Fibroblast of lung (primary cell): ENCODE measurements around the gene OLFML3. TPM values are rescaled to one million over a fixed set of nuclear protein-coding genes. Genes with fewer than 3 reads are reported as not detected.

Experiments
- DNase-seq, 2 donors: peaks; one replicate each; pipeline versions ENCODE4 v3.0.0 to v3.0.0-alpha.2; 2010; ENCODE audit warnings: low read depth in 2 of 2
- H2AFZ ChIP-seq: 2 replicates; pipeline ENCODE4 v1.5.1; 2012; ENCODE audit warnings: low read length, control low read depth, inconsistent platforms
- H3K27ac ChIP-seq: 2 replicates; pipeline ENCODE4 v1.5.1; 2011; ENCODE audit warnings: low read length, control low read depth; ENCODE audit not compliant: insufficient read depth
- H3K27me3 ChIP-seq: 2 replicates; pipeline ENCODE4 v1.5.1; 2011; ENCODE audit warnings: mild to moderate bottlenecking, low read length; ENCODE audit not compliant: control insufficient read depth, insufficient read depth
- H3K36me3 ChIP-seq: 2 replicates; pipeline ENCODE4 v1.5.1; 2011; ENCODE audit warnings: low read length; ENCODE audit not compliant: control insufficient read depth, insufficient read depth
- H3K4me1 ChIP-seq: 2 replicates; pipeline ENCODE4 v1.5.1; 2011; ENCODE audit warnings: low read length; ENCODE audit not compliant: control insufficient read depth, insufficient read depth; ENCODE audit errors: extremely low read depth
- H3K4me2 ChIP-seq: 2 replicates; pipeline ENCODE4 v1.5.1; 2011; ENCODE audit warnings: low read length, control low read depth; ENCODE audit not compliant: insufficient read depth; ENCODE audit errors: extremely low read depth
- H3K4me3 ChIP-seq, 4 experiments: fragments of 200-600 bp in 1 of 4; sonication (generic) in 1 of 4; replicated peaks in 1 of 4; 2 replicates each; pipeline ENCODE4 v1.5.1; 2011 to 2016; ENCODE audit warnings: low read length in 4 of 4, low read depth in 3 of 4, mild to moderate bottlenecking in 3 of 4, control low read depth in 2 of 4, inconsistent platforms in 1 of 4, mixed read lengths in 1 of 4; ENCODE audit not compliant: insufficient read depth in 1 of 4; ENCODE audit errors: control extremely low read depth in 1 of 4
- H3K79me2 ChIP-seq: 2 replicates; pipeline ENCODE4 v1.5.1; 2012; ENCODE audit warnings: mild to moderate bottlenecking, low read length, inconsistent platforms; ENCODE audit not compliant: control insufficient read depth, insufficient read depth
- H3K9ac ChIP-seq: 2 replicates; pipeline ENCODE4 v1.5.1; 2011; ENCODE audit warnings: mild to moderate bottlenecking, low read length, control low read depth; ENCODE audit not compliant: insufficient read depth
- H3K9me3 ChIP-seq: 2 replicates; pipeline ENCODE4 v1.5.1; 2012; ENCODE audit warnings: low read depth, low read length; ENCODE audit not compliant: control insufficient read depth, insufficient read depth
- H4K20me1 ChIP-seq: 2 replicates; pipeline ENCODE4 v1.5.1; 2011; ENCODE audit warnings: low read length; ENCODE audit not compliant: control insufficient read depth, insufficient read depth; ENCODE audit errors: extremely low read depth
- EZH2 ChIP-seq: IDR thresholded peaks from 2 replicates; pipeline ENCODE4 v1.5.1; 2012; ENCODE audit warnings: low read length, control low read depth, mild to moderate bottlenecking; ENCODE audit errors: missing control alignments
- polyA plus RNA-seq, 2 donors: library from polyadenylated mRNA; depleted of rRNA in 1 of 2; stranded (reverse) in 1 of 2; unstranded in 1 of 2; fragments of >200 nt; gene quantifications; 2 replicates each; pipeline ENCODE4 v1.2.1, GENCODE V29; 2011 to 2012; ENCODE audit warnings: missing spikeins in 1 of 2
- total RNA-seq: library from RNA; depleted of rRNA; stranded (reverse); fragments of >200 nt; gene quantifications from 2 replicates; pipeline ENCODE4 v1.2.1, GENCODE V29; 2014
- TF ChIP-seq, protein P1 (sequence below), 2 donors: IDR thresholded peaks in 1 of 2; conservative IDR thresholded peaks in 1 of 2; 1 replicate in 1 of 2; 2 replicates in 1 of 2; pipeline ENCODE4 v1.5.1; 2011 to 2012; ENCODE audit warnings: low read length in 2 of 2, control low read depth in 1 of 2, inconsistent platforms in 1 of 2, low read depth in 1 of 2, mild to moderate bottlenecking in 1 of 2

OLFML3 gene
- total and polyA plus RNA-seq, 2 donors (not counting 1 experiment from before 2014, with no cell fraction given) = 68.0 to 133 TPM

DNA sequence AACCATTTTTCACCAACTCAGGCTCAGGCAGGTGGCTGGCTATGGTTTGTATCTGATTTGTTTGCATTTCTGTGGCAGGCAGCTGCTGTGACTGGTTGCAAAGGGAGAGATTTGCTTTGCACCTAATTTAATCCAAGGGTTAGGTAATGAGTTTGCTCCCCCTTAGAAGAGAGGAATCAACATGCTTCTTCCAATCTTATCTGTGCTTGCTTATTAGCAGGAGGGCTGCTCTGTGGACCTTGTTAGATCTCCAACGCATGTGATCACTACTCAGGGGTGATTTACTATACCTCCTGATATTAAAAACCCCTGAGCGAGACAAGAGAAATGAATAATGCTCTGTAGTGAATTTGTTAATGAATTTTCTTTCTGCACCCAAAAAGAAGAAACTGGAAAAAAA is 20.5 kb downstream of the OLFML3 start:
- TF ChIP-seq, protein P1, sequence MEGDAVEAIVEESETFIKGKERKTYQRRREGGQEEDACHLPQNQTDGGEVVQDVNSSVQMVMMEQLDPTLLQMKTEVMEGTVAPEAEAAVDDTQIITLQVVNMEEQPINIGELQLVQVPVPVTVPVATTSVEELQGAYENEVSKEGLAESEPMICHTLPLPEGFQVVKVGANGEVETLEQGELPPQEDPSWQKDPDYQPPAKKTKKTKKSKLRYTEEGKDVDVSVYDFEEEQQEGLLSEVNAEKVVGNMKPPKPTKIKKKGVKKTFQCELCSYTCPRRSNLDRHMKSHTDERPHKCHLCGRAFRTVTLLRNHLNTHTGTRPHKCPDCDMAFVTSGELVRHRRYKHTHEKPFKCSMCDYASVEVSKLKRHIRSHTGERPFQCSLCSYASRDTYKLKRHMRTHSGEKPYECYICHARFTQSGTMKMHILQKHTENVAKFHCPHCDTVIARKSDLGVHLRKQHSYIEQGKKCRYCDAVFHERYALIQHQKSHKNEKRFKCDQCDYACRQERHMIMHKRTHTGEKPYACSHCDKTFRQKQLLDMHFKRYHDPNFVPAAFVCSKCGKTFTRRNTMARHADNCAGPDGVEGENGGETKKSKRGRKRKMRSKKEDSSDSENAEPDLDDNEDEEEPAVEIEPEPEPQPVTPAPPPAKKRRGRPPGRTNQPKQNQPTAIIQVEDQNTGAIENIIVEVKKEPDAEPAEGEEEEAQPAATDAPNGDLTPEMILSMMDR (conservative IDR thresholded peaks at IDR 0.05 in 1 of 2, IDR thresholded peaks at IDR 0.05 in 1 of 2; ENCODE audit: low read depth in 1 of 2, low read length in 2 of 2) = no peak
- TF ChIP-seq EZH2 = no peak
- Histone ChIP-seq H3K9me3 (no peaks in the 10 kb centered on the region), H3K27me3 (peaks cover 2% of the 10 kb centered on the region), H3K4me3 (no peak overlapping the region), H3K4me2 (no peak overlapping the region), H2AFZ (no peak overlapping the region), H3K9ac (no peak overlapping the region), H3K36me3 (no peaks in the 10 kb centered on the region), H3K4me1 (no peaks in the 10 kb centered on the region), H4K20me1 (no peaks in the 10 kb centered on the region), H3K79me2 (no peaks in the 10 kb centered on the region), H3K27ac (no peak overlapping the region)
- no peak for DNase-seq

DNA sequence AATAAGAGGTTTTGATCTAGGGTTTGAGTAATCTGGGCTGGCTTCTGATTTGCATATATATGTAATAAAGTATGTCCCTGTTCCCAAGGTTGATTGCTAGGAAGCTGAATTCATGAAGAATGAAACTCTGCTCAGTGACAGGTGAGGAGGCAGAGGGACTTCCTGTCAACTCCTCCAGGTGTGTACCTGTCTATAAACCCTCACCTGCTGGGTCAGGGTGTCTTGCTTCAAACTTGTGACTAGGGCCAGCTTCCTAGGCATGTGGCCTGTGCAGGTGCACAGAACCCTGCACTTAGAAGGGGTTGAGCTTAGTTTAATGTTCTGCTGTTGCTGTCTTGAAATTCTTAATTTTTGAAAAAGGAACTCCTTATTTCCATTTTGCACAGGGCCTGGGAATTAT is 21.1 kb downstream of the OLFML3 start:
- Histone ChIP-seq H2AFZ (no peak overlapping the region), H3K36me3 (no peaks in the 10 kb centered on the region), H3K4me1 (no peaks in the 10 kb centered on the region), H3K27me3 (peaks cover 2% of the 10 kb centered on the region), H3K79me2 (no peaks in the 10 kb centered on the region), H4K20me1 (no peaks in the 10 kb centered on the region), H3K4me3 (no peak overlapping the region), H3K27ac (no peak overlapping the region), H3K4me2 (no peak overlapping the region), H3K9me3 (no peaks in the 10 kb centered on the region), H3K9ac (no peak overlapping the region)
- TF ChIP-seq, protein P1 (conservative IDR thresholded peaks at IDR 0.05 in 1 of 2, IDR thresholded peaks at IDR 0.05 in 1 of 2; ENCODE audit: low read depth in 1 of 2, low read length in 2 of 2) = no peak
- TF ChIP-seq EZH2 = no peak
- no peak for DNase-seq

DNA sequence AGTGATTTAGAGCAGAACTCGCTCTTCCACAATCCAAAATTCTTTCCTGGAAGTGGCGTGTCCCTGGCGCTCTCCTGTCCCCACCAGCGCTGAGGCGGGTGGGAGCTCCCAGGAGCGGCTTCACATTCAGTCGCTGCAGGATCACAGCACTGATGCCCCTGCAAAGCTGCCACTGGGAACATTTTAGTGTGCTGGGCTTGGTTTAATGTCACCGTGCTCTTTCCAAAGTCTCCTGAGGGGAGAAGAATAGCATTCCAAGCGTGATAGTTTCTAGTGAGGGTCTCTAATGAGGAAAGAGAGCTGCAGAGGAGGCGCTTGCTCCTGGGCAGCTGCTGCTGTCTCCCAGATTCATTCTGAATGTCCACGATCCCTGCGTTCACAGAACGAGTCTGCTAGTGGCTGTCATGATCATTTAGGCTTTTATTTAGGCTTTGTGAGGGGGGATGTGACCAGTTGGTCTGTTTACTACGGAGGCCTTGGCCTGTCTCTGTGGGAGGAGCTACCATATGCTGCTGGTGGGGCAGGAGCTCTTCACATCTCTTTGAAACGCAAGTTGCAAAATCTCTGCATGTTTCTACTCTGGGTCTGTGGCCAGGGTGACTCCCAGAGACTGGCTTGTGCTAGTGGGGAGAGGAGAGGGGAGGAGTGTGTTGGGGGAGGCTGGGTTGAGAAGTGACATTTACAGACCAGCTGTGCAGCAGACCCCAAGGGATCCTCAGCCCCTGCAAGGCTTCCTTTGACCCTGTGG is 23.4 kb downstream of the OLFML3 start:
- TF ChIP-seq, protein P1 (conservative IDR thresholded peaks at IDR 0.05 in 1 of 2, IDR thresholded peaks at IDR 0.05 in 1 of 2; ENCODE audit: low read depth in 1 of 2, low read length in 2 of 2) = no peak
- no peak for TF ChIP-seq EZH2
- no peak overlapping the region for H3K4me2 ChIP-seq
- H3K9me3 ChIP-seq = no peaks in the 10 kb centered on the region
- peaks cover 2% of the 10 kb centered on the region for H3K27me3 ChIP-seq
- H3K27ac ChIP-seq = no peak overlapping the region
- peak in 1 of 2 donors; percentile 46 for DNase-seq
- H3K4me1 ChIP-seq = no peaks in the 10 kb centered on the region
- no peak overlapping the region for H3K9ac ChIP-seq
- H4K20me1 ChIP-seq = no peaks in the 10 kb centered on the region
- H3K79me2 ChIP-seq = no peaks in the 10 kb centered on the region
- no peak overlapping the region for H3K4me3 ChIP-seq
- peak overlapping the region; percentile 0 for H2AFZ ChIP-seq
- H3K36me3 ChIP-seq = no peaks in the 10 kb centered on the region
